HFF-Myc (cell line): ENCODE results near the gene TAF10.
A peak's percentile ranks its signal among the peaks of the same experiment; 100 is the strongest.

ENCODE experiments used
- DNase-seq: peaks from one replicate; pipeline ENCODE4 v3.0.0-alpha.2; 2011; ENCODE audit warnings: low read depth; ENCODE audit errors: extremely low read depth
- H3K4me3 ChIP-seq: replicated peaks from 2 replicates; pipeline ENCODE4 v1.5.1; 2011; ENCODE audit warnings: low read depth, mild to moderate bottlenecking, control low read depth, low read length
- CTCF ChIP-seq: IDR thresholded peaks from 2 replicates; pipeline ENCODE4 v1.5.1; 2012; ENCODE audit warnings: mild to moderate bottlenecking, low read depth, low read length, control low read depth; ENCODE audit errors: missing control alignments

Gene TAF10

GRCh38 chr11:6612213-6613041 is at the start of gene TAF10:
Gene TAF10, minus strand, starts transcription at chr11:6612216. Its CDS starts 27 bp downstream, at chr11:6612189.
- TF ChIP-seq CTCF: peak; percentile 53
- peak; percentile 81 for DNase-seq
- H3K4me3 ChIP-seq: peak within 1 kb of the TSS; percentile 72

GRCh38 chr11:6660712-6661111 is 48.7 kb upstream of the TAF10 start:
- no peak for TF ChIP-seq CTCF
- no peak overlapping the region for H3K4me3 ChIP-seq
- no peak for DNase-seq

GRCh38 chr11:6658647-6659046 is 46.6 kb upstream of the TAF10 start:
- no peak overlapping the region for H3K4me3 ChIP-seq
- TF ChIP-seq CTCF: no peak
- DNase-seq: no peak

- no peak for TF ChIP-seq CTCF
- no peak overlapping the region for H3K4me3 ChIP-seq
- no peak for DNase-seq
Observed at GRCh38 chr11:6657346-6657745, 45.3 kb upstream of the TAF10 start.

GRCh38 chr11:6656936-6657335 is 44.9 kb upstream of the TAF10 start:
- no peak for TF ChIP-seq CTCF
- H3K4me3 ChIP-seq: no peak overlapping the region
- DNase-seq: no peak

GRCh38 chr11:6656584-6656915 is 44.5 kb upstream of the TAF10 start:
- TF ChIP-seq CTCF: no peak
- DNase-seq: no peak
- 0 out of 2 replicates have a peak overlapping the region, but pooled peaks have one; percentile 31 for H3K4me3 ChIP-seq
